ENCODE data around the gene KRT23. TPM values are rescaled to one million over a fixed set of nuclear protein-coding genes. Genes with fewer than 3 reads are reported as not detected.
"Not testable (repeated sequence)": the region's sequence is repeated elsewhere in the genome, so short reads cannot be mapped to it uniquely, and the experiment has no call there.

KRT23 gene
- total and polyA plus RNA-seq, 5 donors from 2014 or later: not detected

GRCh38 chr17:40936437-40936971 lies 942 bp downstream of the KRT23 start:
- Mint-ChIP-seq H3K4me3 (no peak overlapping the region), H3K27ac (no peak overlapping the region), H3K27me3 (peaks cover 30% of the 10 kb centered on the region), H3K9me3 (peaks cover 0 to 3% (median 0%) of the 10 kb centered on the region in 7 donors), H3K36me3 (no peaks in the 10 kb centered on the region), H3K4me1 (peaks cover 0 to 4% (median 0%) of the 10 kb centered on the region in 4 donors)
- Histone ChIP-seq H3K4me1 (ENCODE audit: control insufficient read depth, insufficient read depth, low read length, poor library complexity, severe bottlenecking) (no peaks in the 10 kb centered on the region), H3K27ac (ENCODE audit: insufficient read depth, low read length, poor library complexity, severe bottlenecking) (no peak overlapping the region), H3K9me3 (ENCODE audit: control insufficient read depth in 2 of 2, low read length in 2 of 2) (no peaks in the 10 kb centered on the region), H3K36me3 (ENCODE audit: control insufficient read depth, insufficient read depth, low read length) (no peaks in the 10 kb centered on the region), H3K4me3 (ENCODE audit: low read depth, low read length) (no peak overlapping the region), H3K27me3 (ENCODE audit: control insufficient read depth, insufficient read depth, low read length) (peaks cover 16% of the 10 kb centered on the region)
- no peak for ATAC-seq (ENCODE audit: low read depth in 2 of 2)
- DNase-seq: no peak

- Histone ChIP-seq H3K27me3 (ENCODE audit: control insufficient read depth, insufficient read depth, low read length) (peaks cover 18% of the 10 kb centered on the region), H3K4me1 (ENCODE audit: control insufficient read depth, insufficient read depth, low read length, poor library complexity, severe bottlenecking) (no peaks in the 10 kb centered on the region), H3K4me3 (ENCODE audit: low read depth, low read length) (no peak overlapping the region), H3K36me3 (ENCODE audit: control insufficient read depth, insufficient read depth, low read length) (no peaks in the 10 kb centered on the region), H3K9me3 (ENCODE audit: control insufficient read depth in 2 of 2, low read length in 2 of 2) (no peaks in the 10 kb centered on the region), H3K27ac (ENCODE audit: insufficient read depth, low read length, poor library complexity, severe bottlenecking) (no peak overlapping the region)
- H3K9me3 Mint-ChIP-seq: peaks cover 0 to 3% (median 0%) of the 10 kb centered on the region in 7 donors
- H3K4me3 Mint-ChIP-seq: no peak overlapping the region
- H3K27ac Mint-ChIP-seq: no peak overlapping the region
- ATAC-seq (ENCODE audit: low read depth in 2 of 2) (no peak), DNase-seq (no peak)
- peaks cover 0 to 4% (median 0%) of the 10 kb centered on the region in 4 donors for H3K4me1 Mint-ChIP-seq
- no peaks in the 10 kb centered on the region for H3K36me3 Mint-ChIP-seq
- H3K27me3 Mint-ChIP-seq: peaks cover 30% of the 10 kb centered on the region
These were observed 1.8 kb downstream of the KRT23 start for GRCh38 chr17:40935624-40936023.

- ATAC-seq (ENCODE audit: low read depth in 2 of 2) (no peak), DNase-seq (no peak)
- H3K27ac Mint-ChIP-seq: no peak overlapping the region
- no peak overlapping the region for H3K4me3 Mint-ChIP-seq
- Histone ChIP-seq H3K27me3 (ENCODE audit: control insufficient read depth, insufficient read depth, low read length) (peaks cover 21% of the 10 kb centered on the region), H3K9me3 (ENCODE audit: control insufficient read depth in 2 of 2, low read length in 2 of 2) (no peaks in the 10 kb centered on the region), H3K27ac (ENCODE audit: insufficient read depth, low read length, poor library complexity, severe bottlenecking) (no peak overlapping the region), H3K36me3 (ENCODE audit: control insufficient read depth, insufficient read depth, low read length) (no peaks in the 10 kb centered on the region), H3K4me3 (ENCODE audit: low read depth, low read length) (no peak overlapping the region), H3K4me1 (ENCODE audit: control insufficient read depth, insufficient read depth, low read length, poor library complexity, severe bottlenecking) (no peaks in the 10 kb centered on the region)
- peaks cover 0 to 3% (median 0%) of the 10 kb centered on the region in 4 donors for H3K4me1 Mint-ChIP-seq
- H3K27me3 Mint-ChIP-seq: peaks cover 36% of the 10 kb centered on the region
- H3K9me3 Mint-ChIP-seq: peaks cover 0 to 1% (median 0%) of the 10 kb centered on the region in 7 donors
- no peaks in the 10 kb centered on the region for H3K36me3 Mint-ChIP-seq
These were observed 4.8 kb downstream of the KRT23 start for GRCh38 chr17:40932608-40933007.

- no peaks in the 10 kb centered on the region for H3K36me3 ChIP-seq (ENCODE audit: control insufficient read depth, insufficient read depth, low read length)
- ATAC-seq (ENCODE audit: low read depth in 2 of 2) (no peak), DNase-seq (no peak)
- H3K9me3 Mint-ChIP-seq: peaks cover 0 to 1% (median 0%) of the 10 kb centered on the region in 7 donors
- no peaks in the 10 kb centered on the region for H3K4me1 Mint-ChIP-seq
- H3K4me1 ChIP-seq (ENCODE audit: control insufficient read depth, insufficient read depth, low read length, poor library complexity, severe bottlenecking): no peaks in the 10 kb centered on the region
- H3K36me3 Mint-ChIP-seq: no peaks in the 10 kb centered on the region
- no peak overlapping the region for H3K27ac Mint-ChIP-seq
- H3K4me3 ChIP-seq (ENCODE audit: low read depth, low read length): no peak overlapping the region
- H3K27ac ChIP-seq (ENCODE audit: insufficient read depth, low read length, poor library complexity, severe bottlenecking): no peak overlapping the region
- peaks cover 23% of the 10 kb centered on the region for H3K27me3 ChIP-seq (ENCODE audit: control insufficient read depth, insufficient read depth, low read length)
- H3K4me3 Mint-ChIP-seq: no peak overlapping the region
- peaks cover 44% of the 10 kb centered on the region for H3K27me3 Mint-ChIP-seq
- H3K9me3 ChIP-seq (ENCODE audit: control insufficient read depth in 2 of 2, low read length in 2 of 2): no peaks in the 10 kb centered on the region
These were observed 6.1 kb downstream of the KRT23 start for GRCh38 chr17:40931311-40931710.

DNA sequence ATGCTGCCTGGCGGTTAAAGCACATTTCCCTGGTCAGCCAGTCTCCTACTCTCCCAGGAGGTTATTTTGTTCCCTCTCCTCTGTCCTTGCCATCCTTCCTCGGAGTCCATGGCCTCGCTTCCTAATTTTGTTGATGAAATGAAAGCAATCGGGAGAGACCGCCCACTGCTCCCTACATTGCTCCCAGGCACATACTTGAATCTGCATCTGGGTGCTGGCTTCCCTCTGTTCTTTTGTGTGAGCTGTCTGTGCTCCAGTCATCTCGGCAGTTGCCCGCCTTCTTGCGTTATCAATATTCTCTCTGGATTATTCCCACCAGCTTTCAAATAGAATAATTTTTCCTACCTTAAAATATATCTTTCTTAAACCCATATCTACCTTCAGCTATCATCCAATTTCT lies 11.1 kb downstream of the KRT23 start:
- H3K4me3 Mint-ChIP-seq: no peak overlapping the region
- H3K27ac Mint-ChIP-seq: no peak overlapping the region
- Histone ChIP-seq H3K36me3 (ENCODE audit: control insufficient read depth, insufficient read depth, low read length) (no peaks in the 10 kb centered on the region), H3K27ac (ENCODE audit: insufficient read depth, low read length, poor library complexity, severe bottlenecking) (no peak overlapping the region), H3K4me1 (ENCODE audit: control insufficient read depth, insufficient read depth, low read length, poor library complexity, severe bottlenecking) (no peaks in the 10 kb centered on the region), H3K9me3 (ENCODE audit: control insufficient read depth in 2 of 2, low read length in 2 of 2) (no peaks in the 10 kb centered on the region), H3K4me3 (ENCODE audit: low read depth, low read length) (no peak overlapping the region), H3K27me3 (ENCODE audit: control insufficient read depth, insufficient read depth, low read length) (peaks cover 8% of the 10 kb centered on the region)
- DNase-seq (no peak), ATAC-seq (ENCODE audit: low read depth in 2 of 2) (no peak)
- peaks cover 0 to 6% (median under 1%) of the 10 kb centered on the region in 4 donors for H3K4me1 Mint-ChIP-seq
- H3K27me3 Mint-ChIP-seq: peaks cover 38% of the 10 kb centered on the region
- H3K36me3 Mint-ChIP-seq: no peaks in the 10 kb centered on the region
- H3K9me3 Mint-ChIP-seq: no peaks in the 10 kb centered on the region

GRCh38 chr17:40922239-40922638 lies 15.2 kb downstream of the KRT23 start:
- no peaks in the 10 kb centered on the region for H3K9me3 Mint-ChIP-seq
- Histone ChIP-seq H3K4me1 (ENCODE audit: control insufficient read depth, insufficient read depth, low read length, poor library complexity, severe bottlenecking) (no peaks in the 10 kb centered on the region), H3K9me3 (ENCODE audit: control insufficient read depth in 2 of 2, low read length in 2 of 2) (no peaks in the 10 kb centered on the region), H3K4me3 (ENCODE audit: low read depth, low read length) (no peak overlapping the region), H3K27me3 (ENCODE audit: control insufficient read depth, insufficient read depth, low read length) (peaks cover 4% of the 10 kb centered on the region), H3K36me3 (ENCODE audit: control insufficient read depth, insufficient read depth, low read length) (no peaks in the 10 kb centered on the region), H3K27ac (ENCODE audit: insufficient read depth, low read length, poor library complexity, severe bottlenecking) (no peak overlapping the region)
- no peak overlapping the region for H3K4me3 Mint-ChIP-seq
- DNase-seq (no peak), ATAC-seq (ENCODE audit: low read depth in 2 of 2) (no peak)
- peaks cover 0 to 10% (median 2%) of the 10 kb centered on the region in 4 donors for H3K4me1 Mint-ChIP-seq
- H3K27me3 Mint-ChIP-seq: peaks cover 39% of the 10 kb centered on the region
- peak overlapping the region in 1 of 3 donors; percentile 9 for H3K27ac Mint-ChIP-seq
- H3K36me3 Mint-ChIP-seq: no peaks in the 10 kb centered on the region

DNA sequence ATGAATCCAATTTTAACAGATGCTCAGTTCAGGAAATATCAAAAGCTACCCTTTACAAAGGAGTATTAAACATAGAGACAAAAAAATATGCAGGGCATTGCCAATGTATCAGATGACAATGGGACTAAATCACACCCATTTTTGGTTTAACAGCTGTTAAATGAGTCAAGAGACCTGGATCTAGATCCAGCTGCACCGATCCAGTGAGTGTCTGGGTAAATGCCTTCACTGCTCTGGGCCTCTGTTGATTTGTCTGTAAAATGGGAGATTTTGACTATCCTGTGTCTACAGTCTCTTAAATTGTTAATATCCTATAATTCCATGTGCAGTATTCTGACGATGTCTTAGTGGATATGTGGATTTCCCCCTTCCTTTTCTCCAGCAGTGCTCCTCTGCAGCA lies 16.4 kb downstream of the KRT23 start:
- ATAC-seq (ENCODE audit: low read depth in 2 of 2) (no peak), DNase-seq (no peak)
- H3K4me1 ChIP-seq (ENCODE audit: control insufficient read depth, insufficient read depth, low read length, poor library complexity, severe bottlenecking): no peaks in the 10 kb centered on the region
- Mint-ChIP-seq H3K27me3 (peaks cover 29% of the 10 kb centered on the region), H3K4me1 (peaks cover 0 to 10% (median 2%) of the 10 kb centered on the region in 4 donors), H3K27ac (peak overlapping the region in 1 of 3 donors; percentile 28), H3K36me3 (no peaks in the 10 kb centered on the region), H3K9me3 (no peaks in the 10 kb centered on the region), H3K4me3 (no peak overlapping the region)
- no peaks in the 10 kb centered on the region for H3K9me3 ChIP-seq (ENCODE audit: control insufficient read depth in 2 of 2, low read length in 2 of 2)
- H3K4me3 ChIP-seq (ENCODE audit: low read depth, low read length): no peak overlapping the region
- peaks cover 2% of the 10 kb centered on the region for H3K27me3 ChIP-seq (ENCODE audit: control insufficient read depth, insufficient read depth, low read length)
- H3K36me3 ChIP-seq (ENCODE audit: control insufficient read depth, insufficient read depth, low read length): no peaks in the 10 kb centered on the region
- no peak overlapping the region for H3K27ac ChIP-seq (ENCODE audit: insufficient read depth, low read length, poor library complexity, severe bottlenecking)

DNA sequence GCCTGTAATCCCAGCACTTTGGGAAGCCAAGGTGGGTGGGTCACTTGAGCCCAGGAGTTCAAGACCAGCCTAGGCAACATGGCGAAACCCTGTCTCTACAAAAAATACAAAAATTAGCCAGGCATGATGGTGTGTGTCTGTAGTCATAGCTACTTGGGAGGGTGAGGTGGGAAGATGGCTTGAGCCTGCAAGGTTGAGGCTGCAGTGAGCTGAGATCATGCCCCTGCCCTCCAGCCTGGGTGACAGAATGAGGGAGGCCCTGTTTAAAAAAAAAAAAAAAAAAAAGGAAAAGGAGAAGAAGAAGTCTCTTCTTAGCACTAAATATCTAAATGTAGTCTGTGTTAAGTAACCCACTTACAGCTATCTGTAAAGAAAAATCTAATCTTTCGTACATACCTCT lies 20.3 kb downstream of the KRT23 start:
- not testable (repeated sequence) for H3K27ac Mint-ChIP-seq; H3K4me1 ChIP-seq (ENCODE audit: control insufficient read depth, insufficient read depth, low read length, poor library complexity, severe bottlenecking); H3K9me3 Mint-ChIP-seq; ATAC-seq (ENCODE audit: low read depth in 2 of 2); H3K27me3 ChIP-seq (ENCODE audit: control insufficient read depth, insufficient read depth, low read length); H3K9me3 ChIP-seq (ENCODE audit: control insufficient read depth in 2 of 2, low read length in 2 of 2); H3K36me3 ChIP-seq (ENCODE audit: control insufficient read depth, insufficient read depth, low read length); H3K27ac ChIP-seq (ENCODE audit: insufficient read depth, low read length, poor library complexity, severe bottlenecking); DNase-seq; H3K4me1 Mint-ChIP-seq; H3K4me3 Mint-ChIP-seq; H3K4me3 ChIP-seq (ENCODE audit: low read depth, low read length); H3K36me3 Mint-ChIP-seq
- peaks cover 24% of the 10 kb centered on the region for H3K27me3 Mint-ChIP-seq
